ENCODE results near the gene RASAL2. TPM values are rescaled to one million over a fixed set of nuclear protein-coding genes. Genes with fewer than 3 reads are reported as not detected.
A peak's percentile ranks its signal among the peaks of the same experiment; 100 is the strongest.

The RASAL2 gene
- total RNA-seq, 1 donor from 2014 or later, result 18.3 TPM

DNA sequence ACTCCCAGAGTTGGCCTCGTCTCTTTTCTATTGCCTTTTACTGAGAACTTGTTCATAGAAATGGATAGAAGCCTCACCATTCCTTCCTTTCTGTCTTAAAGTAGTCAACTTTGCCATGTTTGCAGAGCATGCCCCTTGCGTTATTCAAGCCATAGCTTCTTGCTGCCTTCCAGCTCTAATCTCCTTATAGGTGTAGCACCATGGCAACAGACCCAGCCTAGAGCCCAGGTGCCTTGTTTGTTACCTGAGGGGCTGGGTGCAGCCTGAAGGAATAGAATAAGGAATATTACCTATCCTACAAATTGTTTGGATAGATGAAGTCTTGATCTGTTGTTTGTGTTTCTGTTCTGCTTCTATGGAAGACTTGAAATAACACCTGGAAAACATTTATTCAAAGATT, 343.0 kb downstream of the RASAL2 start:
- no peak for DNase-seq (ENCODE audit: low spot score)
- Histone ChIP-seq H3K4me2 (no peak overlapping the region), H4K20me1 (ENCODE audit: low read depth) (no peaks in the 10 kb centered on the region), H2AFZ (replicated peaks) (no peak overlapping the region), H3K4me3 (no peak overlapping the region), H3K4me1 (no peaks in the 10 kb centered on the region), H3F3A (ENCODE audit: low read depth) (no peaks in the 10 kb centered on the region), H3K9ac (no peak overlapping the region), H3K27me3 (no peaks in the 10 kb centered on the region), H3K36me3 (no peaks in the 10 kb centered on the region), H3K27ac (no peak overlapping the region), H3K79me2 (ENCODE audit: low read depth) (no peaks in the 10 kb centered on the region), H3K9me3 (ENCODE audit: low read depth) (no peaks in the 10 kb centered on the region)
- peaks cover 7% of the 10 kb centered on the region for H3K36me3 Mint-ChIP-seq
- H3K27me3 Mint-ChIP-seq (ENCODE audit: insufficient read depth, low read depth), result no peaks in the 10 kb centered on the region
- no peaks in the 10 kb centered on the region for H3K9me3 Mint-ChIP-seq
- H3K27ac Mint-ChIP-seq, result peak overlapping the region; percentile 14
- H3K4me1 Mint-ChIP-seq, result peaks cover 6% of the 10 kb centered on the region
- H3K4me3 Mint-ChIP-seq, result no peak overlapping the region
- TF ChIP-seq, protein P1, sequence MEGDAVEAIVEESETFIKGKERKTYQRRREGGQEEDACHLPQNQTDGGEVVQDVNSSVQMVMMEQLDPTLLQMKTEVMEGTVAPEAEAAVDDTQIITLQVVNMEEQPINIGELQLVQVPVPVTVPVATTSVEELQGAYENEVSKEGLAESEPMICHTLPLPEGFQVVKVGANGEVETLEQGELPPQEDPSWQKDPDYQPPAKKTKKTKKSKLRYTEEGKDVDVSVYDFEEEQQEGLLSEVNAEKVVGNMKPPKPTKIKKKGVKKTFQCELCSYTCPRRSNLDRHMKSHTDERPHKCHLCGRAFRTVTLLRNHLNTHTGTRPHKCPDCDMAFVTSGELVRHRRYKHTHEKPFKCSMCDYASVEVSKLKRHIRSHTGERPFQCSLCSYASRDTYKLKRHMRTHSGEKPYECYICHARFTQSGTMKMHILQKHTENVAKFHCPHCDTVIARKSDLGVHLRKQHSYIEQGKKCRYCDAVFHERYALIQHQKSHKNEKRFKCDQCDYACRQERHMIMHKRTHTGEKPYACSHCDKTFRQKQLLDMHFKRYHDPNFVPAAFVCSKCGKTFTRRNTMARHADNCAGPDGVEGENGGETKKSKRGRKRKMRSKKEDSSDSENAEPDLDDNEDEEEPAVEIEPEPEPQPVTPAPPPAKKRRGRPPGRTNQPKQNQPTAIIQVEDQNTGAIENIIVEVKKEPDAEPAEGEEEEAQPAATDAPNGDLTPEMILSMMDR (IDR thresholded peaks at IDR 0.05), result no peak
- TF ChIP-seq EZH2phosphoT487 (IDR thresholded peaks at IDR 0.05) (no peak), EZH2 (IDR thresholded peaks at IDR 0.05) (no peak)

DNA sequence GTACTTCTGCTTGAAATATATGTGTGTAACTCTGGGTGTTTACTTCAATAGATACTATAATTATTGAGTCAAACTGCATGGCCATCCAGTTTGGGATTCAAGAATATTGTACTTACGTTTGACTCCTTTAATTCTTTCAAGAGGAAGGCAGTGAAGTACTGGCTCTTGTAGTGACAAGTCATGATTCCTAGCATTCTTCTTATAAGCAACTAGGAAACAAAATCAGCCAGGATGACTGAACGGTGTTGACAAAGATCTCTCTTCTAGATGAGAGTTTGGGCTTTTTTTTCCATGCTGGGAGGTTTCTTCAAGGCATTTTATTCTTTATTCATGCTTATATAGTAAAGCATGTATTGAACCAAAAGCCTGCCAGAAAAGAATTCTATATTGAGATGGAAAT, 344.5 kb downstream of the RASAL2 start:
- Mint-ChIP-seq H3K4me3 (no peak overlapping the region), H3K27me3 (ENCODE audit: insufficient read depth, low read depth) (no peaks in the 10 kb centered on the region), H3K9me3 (no peaks in the 10 kb centered on the region), H3K27ac (peak overlapping the region; percentile 89), H3K36me3 (peaks cover 20% of the 10 kb centered on the region), H3K4me1 (peaks cover 6% of the 10 kb centered on the region)
- Histone ChIP-seq H3K27ac (no peak overlapping the region), H3K4me2 (no peak overlapping the region), H3K4me1 (no peaks in the 10 kb centered on the region), H4K20me1 (ENCODE audit: low read depth) (no peaks in the 10 kb centered on the region), H3K9ac (no peak overlapping the region), H3K27me3 (no peaks in the 10 kb centered on the region), H2AFZ (replicated peaks) (no peak overlapping the region), H3K4me3 (no peak overlapping the region), H3K9me3 (ENCODE audit: low read depth) (no peaks in the 10 kb centered on the region), H3F3A (ENCODE audit: low read depth) (no peaks in the 10 kb centered on the region), H3K36me3 (no peaks in the 10 kb centered on the region), H3K79me2 (ENCODE audit: low read depth) (no peaks in the 10 kb centered on the region)
- no peak for TF ChIP-seq EZH2phosphoT487 (IDR thresholded peaks at IDR 0.05)
- DNase-seq (ENCODE audit: low spot score), result no peak

DNA sequence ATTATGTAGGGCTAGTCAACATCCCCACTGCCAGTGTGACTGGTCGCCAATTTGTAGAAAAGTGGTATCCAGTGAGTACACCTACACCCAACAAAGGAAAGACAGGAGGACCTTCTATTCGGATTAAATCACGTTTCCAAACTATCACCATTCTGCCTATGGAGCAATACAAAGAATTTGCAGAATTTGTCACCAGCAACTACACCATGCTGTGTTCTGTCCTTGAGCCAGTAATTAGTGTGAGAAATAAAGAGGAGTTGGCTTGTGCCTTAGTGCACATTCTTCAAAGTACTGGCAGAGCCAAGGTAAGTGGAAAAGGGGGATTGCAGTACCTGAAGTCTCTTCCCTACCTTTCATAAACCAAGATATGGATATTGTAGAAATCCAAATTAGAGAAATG, 349.0 kb downstream of the RASAL2 start:
- no peaks in the 10 kb centered on the region for H4K20me1 ChIP-seq (ENCODE audit: low read depth)
- no peak overlapping the region for H3K4me2 ChIP-seq
- Mint-ChIP-seq H3K36me3 (peaks cover 27% of the 10 kb centered on the region), H3K27ac (no peak overlapping the region), H3K4me3 (no peak overlapping the region), H3K27me3 (ENCODE audit: insufficient read depth, low read depth) (no peaks in the 10 kb centered on the region), H3K9me3 (no peaks in the 10 kb centered on the region), H3K4me1 (peaks cover 6% of the 10 kb centered on the region)
- no peak overlapping the region for H3K9ac ChIP-seq
- H3K4me1 ChIP-seq, result no peaks in the 10 kb centered on the region
- H3K4me3 ChIP-seq, result no peak overlapping the region
- H3K27ac ChIP-seq, result no peak overlapping the region
- TF ChIP-seq EZH2 (IDR thresholded peaks at IDR 0.05) (no peak), EZH2phosphoT487 (IDR thresholded peaks at IDR 0.05) (no peak)
- TF ChIP-seq, protein P1 (IDR thresholded peaks at IDR 0.05), result no peak
- H2AFZ ChIP-seq (replicated peaks), result no peak overlapping the region
- no peak for DNase-seq (ENCODE audit: low spot score)
- no peaks in the 10 kb centered on the region for H3K79me2 ChIP-seq (ENCODE audit: low read depth)
- H3K9me3 ChIP-seq (ENCODE audit: low read depth), result no peaks in the 10 kb centered on the region
- H3K27me3 ChIP-seq, result no peaks in the 10 kb centered on the region
- no peaks in the 10 kb centered on the region for H3K36me3 ChIP-seq
- no peaks in the 10 kb centered on the region for H3F3A ChIP-seq (ENCODE audit: low read depth)

DNA sequence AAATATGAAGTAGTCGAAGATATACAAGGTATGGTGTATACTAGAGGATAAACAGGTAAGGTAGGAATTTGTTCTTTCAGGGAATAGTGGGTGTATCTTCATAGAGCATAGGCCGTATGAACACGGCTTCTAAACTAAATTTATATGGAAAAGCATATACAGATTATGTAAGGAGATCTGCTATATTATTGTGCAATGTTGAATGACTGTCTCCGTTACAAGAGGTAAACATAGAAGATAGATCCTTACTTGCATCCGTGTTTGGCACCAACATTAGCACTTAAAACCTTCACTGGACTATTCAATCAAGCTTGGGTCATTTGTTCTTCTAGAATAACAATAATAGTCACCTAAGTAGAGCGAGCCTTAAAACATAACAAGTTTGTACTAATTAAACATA, 357.0 kb downstream of the RASAL2 start:
- Histone ChIP-seq H3K27ac (no peak overlapping the region), H3K36me3 (peaks cover 4% of the 10 kb centered on the region), H4K20me1 (ENCODE audit: low read depth) (no peaks in the 10 kb centered on the region), H3K4me1 (no peaks in the 10 kb centered on the region), H2AFZ (replicated peaks) (no peak overlapping the region), H3K4me2 (no peak overlapping the region), H3K4me3 (no peak overlapping the region), H3F3A (ENCODE audit: low read depth) (no peaks in the 10 kb centered on the region), H3K27me3 (no peaks in the 10 kb centered on the region), H3K79me2 (ENCODE audit: low read depth) (no peaks in the 10 kb centered on the region), H3K9ac (no peak overlapping the region), H3K9me3 (ENCODE audit: low read depth) (no peaks in the 10 kb centered on the region)
- H3K4me1 Mint-ChIP-seq, result no peaks in the 10 kb centered on the region
- DNase-seq (ENCODE audit: low spot score), result no peak
- peaks cover 2% of the 10 kb centered on the region for H3K27me3 Mint-ChIP-seq (ENCODE audit: insufficient read depth, low read depth)
- no peak for TF ChIP-seq EZH2phosphoT487 (IDR thresholded peaks at IDR 0.05)
- no peak for TF ChIP-seq EZH2 (IDR thresholded peaks at IDR 0.05)
- TF ChIP-seq, protein P1 (IDR thresholded peaks at IDR 0.05), result no peak
- no peaks in the 10 kb centered on the region for H3K9me3 Mint-ChIP-seq
- peaks cover 3% of the 10 kb centered on the region for H3K36me3 Mint-ChIP-seq
- H3K4me3 Mint-ChIP-seq, result no peak overlapping the region
- no peak overlapping the region for H3K27ac Mint-ChIP-seq

All from neural progenitor cell (in vitro differentiated cells).